Osteoblast (primary cell): ENCODE measurements around the gene DHX15. TPM values are rescaled to one million over a fixed set of nuclear protein-coding genes. Genes with fewer than 3 reads are reported as not detected.

Experiments used
- DNase-seq: peaks from one replicate; pipeline ENCODE4 v3.0.0; 2011; ENCODE audit warnings: low spot score, mixed read lengths; ENCODE audit not compliant: insufficient read length; ENCODE audit errors: missing footprints
- H2AFZ ChIP-seq: 2 replicates; pipeline ENCODE4 v1.6.0; 2011; ENCODE audit warnings: mild to moderate bottlenecking, low read length
- H3K27ac ChIP-seq: 2 replicates; pipeline ENCODE4 v1.5.1; 2011; ENCODE audit warnings: mild to moderate bottlenecking, low read depth, low read length, moderate library complexity
- H3K27me3 ChIP-seq: 2 replicates; pipeline ENCODE4 v1.6.0; 2012; ENCODE audit warnings: mild to moderate bottlenecking, control low read depth, inconsistent platforms, low read length, moderate library complexity; ENCODE audit not compliant: insufficient read depth
- H3K36me3 ChIP-seq: 2 replicates; pipeline ENCODE4 v1.5.1; 2011; ENCODE audit warnings: mild to moderate bottlenecking, low read length, control low read depth, moderate library complexity; ENCODE audit not compliant: insufficient read depth
- H3K4me1 ChIP-seq: 2 replicates; pipeline ENCODE4 v1.5.1; 2011; ENCODE audit warnings: mild to moderate bottlenecking, low read length, control low read depth, moderate library complexity; ENCODE audit not compliant: insufficient read depth
- H3K4me2 ChIP-seq: 2 replicates; pipeline ENCODE4 v1.6.0; 2011; ENCODE audit warnings: mild to moderate bottlenecking, low read length; ENCODE audit not compliant: insufficient read depth
- H3K4me3 ChIP-seq: fragments of 200-600 bp; sonication (generic); 3 replicates; pipeline ENCODE4 v1.5.1; 2012; ENCODE audit warnings: mild to moderate bottlenecking, low read length, inconsistent platforms; ENCODE audit not compliant: insufficient read depth
- H3K79me2 ChIP-seq: 2 replicates; pipeline ENCODE4 v1.6.0; 2012; ENCODE audit warnings: mild to moderate bottlenecking, low read length, control low read depth, inconsistent platforms; ENCODE audit not compliant: insufficient read depth
- H3K9me3 ChIP-seq: 2 replicates; pipeline ENCODE4 v1.5.1; 2011; ENCODE audit warnings: low read depth, low read length, control low read depth
- H4K20me1 ChIP-seq: 2 replicates; pipeline ENCODE4 v1.6.0; 2012; ENCODE audit warnings: mild to moderate bottlenecking, low read length, control low read depth; ENCODE audit not compliant: insufficient read depth
- CTCF ChIP-seq: IDR thresholded peaks from 2 replicates; pipeline ENCODE4 v1.5.1; 2011; ENCODE audit warnings: mild to moderate bottlenecking, low read depth, low read length, moderate library complexity; ENCODE audit errors: extremely low read depth
- total RNA-seq: library from RNA; depleted of rRNA; stranded (reverse); fragments of >200 nt; gene quantifications from 2 replicates; pipeline ENCODE4 v1.2.3, GENCODE V29; 2012

DHX15 gene
- total RNA-seq, 1 donor, result 109 TPM

DNA sequence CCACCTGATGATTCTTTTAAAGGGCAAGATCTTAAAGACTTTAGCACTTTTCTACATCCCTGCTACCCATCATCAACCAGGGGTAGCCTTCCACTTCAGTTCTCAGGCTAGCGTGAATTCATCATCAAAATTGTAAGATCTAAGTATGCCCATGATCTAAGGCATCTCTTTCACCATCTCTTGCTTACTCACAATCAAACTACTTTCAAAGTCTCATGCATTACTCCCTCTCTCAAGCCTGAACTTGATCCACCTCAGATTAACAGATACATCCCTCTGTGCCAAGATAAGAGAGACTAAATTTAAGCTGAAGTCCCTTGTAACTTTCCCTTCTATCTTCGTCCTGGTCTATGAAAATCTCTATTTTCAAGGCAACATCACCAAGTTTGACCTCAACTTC lies 62.8 kb downstream of the DHX15 start:
- DNase-seq, result no peak
- Histone ChIP-seq H3K36me3 (peaks cover 26% of the 10 kb centered on the region), H3K79me2 (peaks cover 37% of the 10 kb centered on the region), H3K4me1 (peaks cover 6% of the 10 kb centered on the region), H3K9me3 (no peaks in the 10 kb centered on the region), H3K27ac (no peak overlapping the region), H3K27me3 (no peaks in the 10 kb centered on the region), H2AFZ (no peak overlapping the region), H3K4me2 (no peak overlapping the region), H3K4me3 (no peak overlapping the region), H4K20me1 (peaks cover 19% of the 10 kb centered on the region)
- no peak for TF ChIP-seq CTCF

- no peak overlapping the region for H3K4me3 ChIP-seq
- no peak for TF ChIP-seq CTCF
- no peaks in the 10 kb centered on the region for H3K27me3 ChIP-seq
- H3K9me3 ChIP-seq, result no peaks in the 10 kb centered on the region
- H3K79me2 ChIP-seq, result peaks cover 24% of the 10 kb centered on the region
- no peak overlapping the region for H3K4me2 ChIP-seq
- DNase-seq, result no peak
- peaks cover 19% of the 10 kb centered on the region for H4K20me1 ChIP-seq
- H3K27ac ChIP-seq, result peak overlapping the region; percentile 1
- peaks cover 6% of the 10 kb centered on the region for H3K4me1 ChIP-seq
- no peak overlapping the region for H2AFZ ChIP-seq
- H3K36me3 ChIP-seq, result peaks cover 19% of the 10 kb centered on the region
Measured at GRCh38 chr4:24519649-24520048, 64.7 kb downstream of the DHX15 start.

GRCh38 chr4:24517676-24518075 lies 66.7 kb downstream of the DHX15 start:
- Histone ChIP-seq H3K36me3 (peaks cover 6% of the 10 kb centered on the region), H3K4me2 (no peak overlapping the region), H3K4me1 (peaks cover 6% of the 10 kb centered on the region), H3K9me3 (no peaks in the 10 kb centered on the region), H3K79me2 (peaks cover 15% of the 10 kb centered on the region), H3K4me3 (no peak overlapping the region), H3K27me3 (no peaks in the 10 kb centered on the region), H2AFZ (no peak overlapping the region), H4K20me1 (peaks cover 15% of the 10 kb centered on the region), H3K27ac (no peak overlapping the region)
- no peak for DNase-seq
- no peak for TF ChIP-seq CTCF

DNA sequence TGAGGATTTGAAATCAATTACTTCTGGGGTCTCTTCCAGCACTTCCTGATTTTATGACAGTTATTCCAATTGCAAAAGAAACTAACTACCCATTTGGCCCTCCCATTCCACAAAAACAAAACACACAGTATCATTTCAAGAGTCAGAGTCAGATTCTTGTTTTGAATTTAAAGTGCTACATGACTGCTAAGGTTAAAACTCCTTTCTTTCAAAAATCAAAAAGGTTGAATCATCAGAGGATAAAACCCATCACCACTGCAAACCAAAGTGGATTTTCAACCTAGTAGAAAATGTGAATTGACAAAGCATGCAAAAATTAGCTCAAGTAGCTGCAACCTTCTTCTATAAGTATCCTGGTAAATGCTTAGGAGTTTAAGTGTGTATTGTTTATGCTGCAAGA lies 67.4 kb downstream of the DHX15 start:
- Histone ChIP-seq H3K4me1 (peaks cover 6% of the 10 kb centered on the region), H4K20me1 (peaks cover 14% of the 10 kb centered on the region), H3K27me3 (no peaks in the 10 kb centered on the region), H3K27ac (no peak overlapping the region), H3K36me3 (peaks cover 4% of the 10 kb centered on the region), H3K79me2 (peaks cover 10% of the 10 kb centered on the region), H2AFZ (no peak overlapping the region), H3K9me3 (no peaks in the 10 kb centered on the region), H3K4me2 (no peak overlapping the region), H3K4me3 (no peak overlapping the region)
- no peak for DNase-seq
- no peak for TF ChIP-seq CTCF
